HepG2 (cell line): Measurements from ENCODE around the gene MCOLN3. TPM values are rescaled to one million over a fixed set of nuclear protein-coding genes. Genes with fewer than 3 reads are reported as not detected.
A peak's percentile ranks its signal among the peaks of the same experiment; 100 is the strongest.

ENCODE experiments used
- AKAP8 ChIP-seq: sonication (generic); formaldehyde crosslinking; IDR thresholded peaks from 2 replicates; pipeline ENCODE4 v1.5.1; 2020; ENCODE audit warnings: mild to moderate bottlenecking, missing genetic modification reagents
- GABPB1 ChIP-seq: IDR thresholded peaks from 2 replicates; pipeline ENCODE4 v1.6.1; 2016; ENCODE audit warnings: mild to moderate bottlenecking, missing genetic modification reagents, moderate library complexity, missing compliant biosample characterization
- GLI4 ChIP-seq: sonication (generic); formaldehyde crosslinking; IDR thresholded peaks from 2 replicates; pipeline ENCODE4 v1.5.1; 2020; ENCODE audit warnings: missing genetic modification reagents, mild to moderate bottlenecking, moderate library complexity, borderline replicate concordance
- HCFC1 ChIP-seq: fragments of 150-350 bp; IDR thresholded peaks from 2 replicates; pipeline ENCODE4 v1.6.1; 2014; ENCODE audit warnings: low read depth, low read length
- HNRNPK ChIP-seq: fragments of 200-400 bp; formaldehyde crosslinking; IDR thresholded peaks from 2 replicates; pipeline ENCODE4 v1.6.1; 2018; ENCODE audit warnings: low read length, low read depth, moderate library complexity, mild to moderate bottlenecking; ENCODE audit not compliant: poor library complexity, severe bottlenecking
- JUNB ChIP-seq: sonication (generic); formaldehyde crosslinking; IDR thresholded peaks from 2 replicates; pipeline ENCODE4 v1.8.0; 2022; ENCODE audit warnings: missing genetic modification reagents, mild to moderate bottlenecking, borderline replicate concordance
- NR2F6 ChIP-seq, 2 experiments: IDR thresholded peaks; 2 replicates each; pipeline ENCODE4 v1.6.1; 2016; ENCODE audit warnings: antibody characterized with exemption in 1 of 2, mild to moderate bottlenecking in 1 of 2
- TARDBP ChIP-seq: sonication (generic); formaldehyde crosslinking; IDR thresholded peaks from 2 replicates; pipeline ENCODE4 v1.8.0; 2022; ENCODE audit warnings: mild to moderate bottlenecking, missing genetic modification reagents
- ZFY ChIP-seq: sonication (generic); formaldehyde crosslinking; IDR thresholded peaks from 2 replicates; pipeline ENCODE4 v1.4.0; 2020; ENCODE audit warnings: missing genetic modification reagents
- ZNF207 ChIP-seq: fragments of 450-650 bp; IDR thresholded peaks from 2 replicates; pipeline ENCODE4 v1.6.1; 2016; ENCODE audit warnings: antibody characterized with exemption, borderline replicate concordance
- ZNF441 ChIP-seq: sonication (generic); formaldehyde crosslinking; IDR thresholded peaks from 2 replicates; pipeline ENCODE4 v1.7.0; 2021; ENCODE audit warnings: missing genetic modification reagents, borderline replicate concordance
- ZNF530 ChIP-seq: sonication (generic); formaldehyde crosslinking; IDR thresholded peaks from 2 replicates; pipeline ENCODE4 v1.5.0; 2020; ENCODE audit warnings: low read depth, mild to moderate bottlenecking, missing genetic modification reagents
- ZNF605 ChIP-seq: sonication (generic); formaldehyde crosslinking; IDR thresholded peaks from 2 replicates; pipeline ENCODE4 v1.8.0; 2022; ENCODE audit warnings: mild to moderate bottlenecking, missing genetic modification reagents
- ZNF776 ChIP-seq: sonication (generic); formaldehyde crosslinking; IDR thresholded peaks from 2 replicates; pipeline ENCODE4 v1.4.0; 2020; ENCODE audit warnings: mild to moderate bottlenecking, missing genetic modification reagents
- ZNF777 ChIP-seq: sonication (generic); formaldehyde crosslinking; IDR thresholded peaks from 2 replicates; pipeline ENCODE4 v1.4.0; 2020; ENCODE audit warnings: missing genetic modification reagents
- ZNF83 ChIP-seq: sonication (generic); formaldehyde crosslinking; IDR thresholded peaks from 2 replicates; pipeline ENCODE4 v1.4.0; 2020; ENCODE audit warnings: missing genetic modification reagents, mild to moderate bottlenecking, borderline replicate concordance
- polyA plus RNA-seq, 8 experiments: library from polyadenylated mRNA; depleted of rRNA in 3 of 8; stranded (reverse) in 7 of 8; unstranded in 1 of 8; fragments of >200 nt; fragmentation: Illumina TruSeq in 4 of 8; extraction: Trizol in 4 of 8; gene quantifications; 2 replicates each; pipeline versions ENCODE4 v1.2.1 to v1.2.3, GENCODE V29; 2011 to 2016; ENCODE audit warnings: low read depth in 4 of 8, missing spikeins in 1 of 8, mixed read lengths in 1 of 8; ENCODE audit not compliant: insufficient read depth in 1 of 8
- total RNA-seq, 5 experiments: library from RNA; depleted of rRNA; stranded (reverse); fragments of >200 nt; fragmentation: Illumina TruSeq; extraction: Trizol; gene quantifications; 2 replicates each; pipeline ENCODE4 v1.2.3, GENCODE V29; 2016; ENCODE audit warnings: low read depth in 1 of 5
- TF ChIP-seq, protein P1 (sequence below): sonication (generic); formaldehyde crosslinking; IDR thresholded peaks from 2 replicates; pipeline ENCODE4 v1.4.0; 2020; ENCODE audit warnings: mild to moderate bottlenecking, low read depth, missing genetic modification reagents
- TF ChIP-seq, protein P2 (sequence below): sonication (generic); formaldehyde crosslinking; IDR thresholded peaks from 2 replicates; pipeline ENCODE4 v1.5.0; 2020; ENCODE audit warnings: mild to moderate bottlenecking, missing genetic modification reagents, borderline replicate concordance
- TF ChIP-seq, protein P3 (sequence below): sonication (generic); formaldehyde crosslinking; IDR thresholded peaks from 2 replicates; pipeline ENCODE4 v1.4.0; 2020; ENCODE audit warnings: missing genetic modification reagents
- TF ChIP-seq, protein P4 (sequence below): sonication (generic); formaldehyde crosslinking; IDR thresholded peaks from 2 replicates; pipeline ENCODE4 v1.4.0; 2020; ENCODE audit warnings: missing genetic modification reagents

Gene MCOLN3
- total and polyA plus RNA-seq, 2 of the 13 experiments (the other 11 are each of a cell fraction or from before 2014, with no cell fraction given), result 0.04 TPM

DNA sequence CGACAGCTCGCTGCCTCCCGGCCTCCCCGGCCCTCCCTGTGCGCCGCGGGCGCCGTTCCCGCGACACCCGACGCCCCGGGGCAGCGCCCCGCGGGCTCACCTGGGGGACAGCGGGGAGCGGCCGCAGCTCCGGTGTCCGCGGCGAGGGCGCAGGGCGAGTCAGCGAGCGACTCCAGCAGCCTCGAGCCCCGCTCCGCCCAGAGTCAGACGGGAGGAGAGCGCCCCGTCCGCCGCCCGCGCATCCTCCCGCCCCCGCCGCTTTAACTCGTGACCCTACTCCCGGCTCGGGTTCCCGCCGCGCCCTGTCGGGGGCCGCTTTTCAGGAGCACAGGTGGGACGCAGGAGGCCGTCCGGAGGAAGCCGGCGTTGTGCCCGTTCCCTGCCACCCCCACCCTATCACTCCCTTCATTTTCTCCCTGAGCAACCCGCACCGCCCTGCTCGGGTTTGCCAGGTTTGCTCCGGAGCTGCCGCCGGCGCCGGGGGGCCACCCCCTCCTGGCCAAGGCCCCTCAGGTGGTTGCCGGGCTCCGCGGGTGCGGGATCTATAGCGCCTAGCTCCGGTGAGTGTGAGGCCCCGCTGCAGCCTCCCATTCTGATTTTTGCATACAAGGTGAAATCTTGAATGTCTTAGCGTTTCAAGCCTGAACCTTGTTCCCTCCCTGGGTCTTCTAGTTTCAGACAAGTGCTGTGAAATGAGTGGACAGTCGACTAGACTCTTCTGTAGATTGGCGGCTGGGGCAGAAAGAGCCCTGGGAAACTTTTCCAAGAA is at the start of gene MCOLN3 (continued):
- TF ChIP-seq, protein P1, sequence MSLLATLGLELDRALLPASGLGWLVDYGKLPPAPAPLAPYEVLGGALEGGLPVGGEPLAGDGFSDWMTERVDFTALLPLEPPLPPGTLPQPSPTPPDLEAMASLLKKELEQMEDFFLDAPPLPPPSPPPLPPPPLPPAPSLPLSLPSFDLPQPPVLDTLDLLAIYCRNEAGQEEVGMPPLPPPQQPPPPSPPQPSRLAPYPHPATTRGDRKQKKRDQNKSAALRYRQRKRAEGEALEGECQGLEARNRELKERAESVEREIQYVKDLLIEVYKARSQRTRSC (CRISPR knock-in tag), result no peak
- TF ChIP-seq ZNF530 (no peak), HNRNPK (peak; percentile 62), TARDBP (CRISPR knock-in tag) (no peak), GABPB1 (CRISPR knock-in tag) (peak; percentile 22; the same call in 1 of the 2 replicates), AKAP8 (CRISPR knock-in tag) (no peak), ZNF777 (CRISPR knock-in tag) (peak; percentile 86), ZNF605 (no peak), ZFY (CRISPR knock-in tag) (0 out of 2 replicates have a peak, but pooled peaks have one; percentile 19), HCFC1 (no peak), JUNB (CRISPR knock-in tag) (no peak), ZNF207 (no peak), ZNF83 (CRISPR knock-in tag) (no peak), GLI4 (CRISPR knock-in tag) (no peak), ZNF776 (CRISPR knock-in tag) (peak; percentile 58; the same call in 1 of the 2 replicates), NR2F6 (IDR thresholded peaks at IDR 0.05) (no peak), NR2F6 (CRISPR knock-in tag; IDR thresholded peaks at IDR 0.05) (no peak), ZNF441 (CRISPR knock-in tag) (no peak)
- TF ChIP-seq, protein P2, sequence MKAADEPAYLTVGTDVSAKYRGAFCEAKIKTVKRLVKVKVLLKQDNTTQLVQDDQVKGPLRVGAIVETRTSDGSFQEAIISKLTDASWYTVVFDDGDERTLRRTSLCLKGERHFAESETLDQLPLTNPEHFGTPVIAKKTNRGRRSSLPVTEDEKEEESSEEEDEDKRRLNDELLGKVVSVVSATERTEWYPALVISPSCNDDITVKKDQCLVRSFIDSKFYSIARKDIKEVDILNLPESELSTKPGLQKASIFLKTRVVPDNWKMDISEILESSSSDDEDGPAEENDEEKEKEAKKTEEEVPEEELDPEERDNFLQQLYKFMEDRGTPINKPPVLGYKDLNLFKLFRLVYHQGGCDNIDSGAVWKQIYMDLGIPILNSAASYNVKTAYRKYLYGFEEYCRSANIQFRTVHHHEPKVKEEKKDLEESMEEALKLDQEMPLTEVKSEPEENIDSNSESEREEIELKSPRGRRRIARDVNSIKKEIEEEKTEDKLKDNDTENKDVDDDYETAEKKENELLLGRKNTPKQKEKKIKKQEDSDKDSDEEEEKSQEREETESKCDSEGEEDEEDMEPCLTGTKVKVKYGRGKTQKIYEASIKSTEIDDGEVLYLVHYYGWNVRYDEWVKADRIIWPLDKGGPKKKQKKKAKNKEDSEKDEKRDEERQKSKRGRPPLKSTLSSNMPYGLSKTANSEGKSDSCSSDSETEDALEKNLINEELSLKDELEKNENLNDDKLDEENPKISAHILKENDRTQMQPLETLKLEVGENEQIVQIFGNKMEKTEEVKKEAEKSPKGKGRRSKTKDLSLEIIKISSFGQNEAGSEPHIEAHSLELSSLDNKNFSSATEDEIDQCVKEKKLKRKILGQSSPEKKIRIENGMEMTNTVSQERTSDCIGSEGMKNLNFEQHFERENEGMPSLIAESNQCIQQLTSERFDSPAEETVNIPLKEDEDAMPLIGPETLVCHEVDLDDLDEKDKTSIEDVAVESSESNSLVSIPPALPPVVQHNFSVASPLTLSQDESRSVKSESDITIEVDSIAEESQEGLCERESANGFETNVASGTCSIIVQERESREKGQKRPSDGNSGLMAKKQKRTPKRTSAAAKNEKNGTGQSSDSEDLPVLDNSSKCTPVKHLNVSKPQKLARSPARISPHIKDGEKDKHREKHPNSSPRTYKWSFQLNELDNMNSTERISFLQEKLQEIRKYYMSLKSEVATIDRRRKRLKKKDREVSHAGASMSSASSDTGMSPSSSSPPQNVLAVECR (CRISPR knock-in tag), result no peak
- TF ChIP-seq, protein P3, sequence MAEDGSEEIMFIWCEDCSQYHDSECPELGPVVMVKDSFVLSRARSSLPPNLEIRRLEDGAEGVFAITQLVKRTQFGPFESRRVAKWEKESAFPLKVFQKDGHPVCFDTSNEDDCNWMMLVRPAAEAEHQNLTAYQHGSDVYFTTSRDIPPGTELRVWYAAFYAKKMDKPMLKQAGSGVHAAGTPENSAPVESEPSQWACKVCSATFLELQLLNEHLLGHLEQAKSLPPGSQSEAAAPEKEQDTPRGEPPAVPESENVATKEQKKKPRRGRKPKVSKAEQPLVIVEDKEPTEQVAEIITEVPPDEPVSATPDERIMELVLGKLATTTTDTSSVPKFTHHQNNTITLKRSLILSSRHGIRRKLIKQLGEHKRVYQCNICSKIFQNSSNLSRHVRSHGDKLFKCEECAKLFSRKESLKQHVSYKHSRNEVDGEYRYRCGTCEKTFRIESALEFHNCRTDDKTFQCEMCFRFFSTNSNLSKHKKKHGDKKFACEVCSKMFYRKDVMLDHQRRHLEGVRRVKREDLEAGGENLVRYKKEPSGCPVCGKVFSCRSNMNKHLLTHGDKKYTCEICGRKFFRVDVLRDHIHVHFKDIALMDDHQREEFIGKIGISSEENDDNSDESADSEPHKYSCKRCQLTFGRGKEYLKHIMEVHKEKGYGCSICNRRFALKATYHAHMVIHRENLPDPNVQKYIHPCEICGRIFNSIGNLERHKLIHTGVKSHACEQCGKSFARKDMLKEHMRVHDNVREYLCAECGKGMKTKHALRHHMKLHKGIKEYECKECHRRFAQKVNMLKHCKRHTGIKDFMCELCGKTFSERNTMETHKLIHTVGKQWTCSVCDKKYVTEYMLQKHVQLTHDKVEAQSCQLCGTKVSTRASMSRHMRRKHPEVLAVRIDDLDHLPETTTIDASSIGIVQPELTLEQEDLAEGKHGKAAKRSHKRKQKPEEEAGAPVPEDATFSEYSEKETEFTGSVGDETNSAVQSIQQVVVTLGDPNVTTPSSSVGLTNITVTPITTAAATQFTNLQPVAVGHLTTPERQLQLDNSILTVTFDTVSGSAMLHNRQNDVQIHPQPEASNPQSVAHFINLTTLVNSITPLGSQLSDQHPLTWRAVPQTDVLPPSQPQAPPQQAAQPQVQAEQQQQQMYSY (CRISPR knock-in tag), result no peak
- TF ChIP-seq, protein P4, sequence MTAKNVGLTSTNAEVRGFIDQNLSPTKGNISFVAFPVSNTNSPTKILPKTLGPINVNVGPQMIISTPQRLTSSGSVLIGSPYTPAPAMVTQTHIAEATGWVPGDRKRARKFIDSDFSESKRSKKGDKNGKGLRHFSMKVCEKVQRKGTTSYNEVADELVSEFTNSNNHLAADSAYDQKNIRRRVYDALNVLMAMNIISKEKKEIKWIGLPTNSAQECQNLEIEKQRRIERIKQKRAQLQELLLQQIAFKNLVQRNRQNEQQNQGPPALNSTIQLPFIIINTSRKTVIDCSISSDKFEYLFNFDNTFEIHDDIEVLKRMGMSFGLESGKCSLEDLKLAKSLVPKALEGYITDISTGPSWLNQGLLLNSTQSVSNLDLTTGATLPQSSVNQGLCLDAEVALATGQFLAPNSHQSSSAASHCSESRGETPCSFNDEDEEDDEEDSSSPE (CRISPR knock-in tag), result no peak
